A549 (cell line): ENCODE results near the gene HHIPL2. TPM values are rescaled to one million over a fixed set of nuclear protein-coding genes. Genes with fewer than 3 reads are reported as not detected.
A peak's percentile ranks its signal among the peaks of the same experiment; 100 is the strongest.

Experiments used
- ATAC-seq, 2 experiments: fragments of 200-7000 bp in 1 of 2; fragments of >200 bp in 1 of 2; cut with Nextera tagmentation in 1 of 2; cut with Tn5 transposase in 1 of 2; 3 replicates each; pipeline versions ENCODE4 v1.8.0 to v1.9.1; 2018 to 2020; ENCODE audit warnings: mild to moderate bottlenecking in 1 of 2, moderate library complexity in 1 of 2
- CTCF ChIA-PET: fragments of 300-600 bp; sonication (Branson Sonifier 250); formaldehyde crosslinking; extraction: SDS; loops from one replicate; lab custom pipeline; 2021; ENCODE audit warnings: antibody characterized with exemption, inconsistent platforms; lab: Yijun Ruan, JAX
- POLR2A ChIA-PET: fragments of 350-600 bp; formaldehyde crosslinking; extraction: SDS; loops from one replicate; lab custom pipeline; 2021; ENCODE audit warnings: antibody characterized with exemption, inconsistent platforms; lab: Yijun Ruan, JAX
- DNase-seq, 2 experiments: peaks; one replicate each; pipeline versions ENCODE4 v3.0.0 to v3.0.0-alpha.2; 2011 to 2016; ENCODE audit warnings: low read depth in 1 of 2, low spot score in 1 of 2
- FAIRE-seq: peaks from 2 replicates; lab custom pipeline; 2011; peaks lifted over from hg19 to GRCh38; lab: Jason Lieb, UNC
- H3K27ac ChIP-seq, 2 experiments: fragments of >200 bp; sonication (Bioruptor Twin); formaldehyde crosslinking; 3 replicates each; pipeline ENCODE4 v1.5.1; 2016 to 2017
- H3K4me1 ChIP-seq: fragments of >200 bp; sonication (Bioruptor Twin); formaldehyde crosslinking; 3 replicates; pipeline ENCODE4 v1.6.1; 2016
- H3K4me2 ChIP-seq: fragments of >200 bp; sonication (Bioruptor Twin); formaldehyde crosslinking; 3 replicates; pipeline ENCODE4 v1.6.1; 2016
- H3K4me3 ChIP-seq: fragments of >200 bp; sonication (Bioruptor Twin); formaldehyde crosslinking; 3 replicates; pipeline ENCODE4 v1.5.1; 2016
- H3K9me3 ChIP-seq: fragments of >200 bp; sonication (Bioruptor Twin); formaldehyde crosslinking; 3 replicates; pipeline ENCODE4 v1.6.1; 2016
- BHLHE40 ChIP-seq: IDR thresholded peaks from 2 replicates; pipeline ENCODE4 v1.6.1; 2012; ENCODE audit warnings: low read depth, low read length, inconsistent platforms
- CBX2 ChIP-seq: fragments of 200-600 bp; sonication (generic); IDR thresholded peaks from 2 replicates; pipeline ENCODE4 v1.6.1; 2016; ENCODE audit warnings: low read depth, mild to moderate bottlenecking, borderline replicate concordance
- CBX8 ChIP-seq: fragments of 200-600 bp; sonication (generic); IDR thresholded peaks from 2 replicates; pipeline ENCODE4 v1.6.1; 2016
- CHD2 ChIP-seq: fragments of 150-350 bp; IDR thresholded peaks from 2 replicates; pipeline ENCODE4 v1.6.1; 2014; ENCODE audit warnings: low read length; ENCODE audit not compliant: partially characterized antibody
- CHD4 ChIP-seq: fragments of 200-600 bp; sonication (generic); IDR thresholded peaks from 2 replicates; pipeline ENCODE4 v1.6.1; 2016; ENCODE audit warnings: antibody characterized with exemption, mild to moderate bottlenecking, borderline replicate concordance
- EHF ChIP-seq: fragments of 250-450 bp; sonication (Bioruptor Pico); IDR thresholded peaks from 2 replicates; pipeline ENCODE4 v1.5.0; 2020; ENCODE audit warnings: mild to moderate bottlenecking
- EHMT2 ChIP-seq: fragments of 200-600 bp; sonication (generic); IDR thresholded peaks from 2 replicates; pipeline ENCODE4 v1.6.1; 2016; ENCODE audit warnings: antibody characterized with exemption, low read depth, mild to moderate bottlenecking, moderate library complexity
- EP300 ChIP-seq, 2 experiments: fragments of >200 bp; sonication (Bioruptor Twin); formaldehyde crosslinking; IDR thresholded peaks; 2 replicates in 1 of 2; 3 replicates in 1 of 2; pipeline ENCODE4 v1.6.1; 2016 to 2017
- ESRRA ChIP-seq: fragments of 150-350 bp; IDR thresholded peaks from 2 replicates; pipeline ENCODE4 v1.6.1; 2014; ENCODE audit warnings: mild to moderate bottlenecking, low read length, borderline replicate concordance
- HEYL ChIP-seq: fragments of 250-450 bp; sonication (Bioruptor Pico); IDR thresholded peaks from 2 replicates; pipeline ENCODE4 v1.8.0; 2021; ENCODE audit warnings: mild to moderate bottlenecking, moderate library complexity
- HOXB13 ChIP-seq: fragments of 250-450 bp; sonication (Bioruptor Pico); IDR thresholded peaks from 2 replicates; pipeline ENCODE4 v1.5.0; 2020; ENCODE audit warnings: low read depth, mild to moderate bottlenecking, moderate library complexity
- JUN ChIP-seq, 2 experiments: fragments of >200 bp; sonication (Bioruptor Twin); formaldehyde crosslinking; IDR thresholded peaks; 2 replicates in 1 of 2; 3 replicates in 1 of 2; pipeline ENCODE4 v1.6.1; 2016 to 2017
- JUNB ChIP-seq: fragments of >200 bp; sonication (Bioruptor Twin); formaldehyde crosslinking; IDR thresholded peaks from 2 replicates; pipeline ENCODE4 v1.6.1; 2016
- MAFK ChIP-seq: fragments of 450-650 bp; IDR thresholded peaks from 2 replicates; pipeline ENCODE4 v1.6.1; 2014; ENCODE audit not compliant: partially characterized antibody
- POLR2A ChIP-seq: IDR thresholded peaks from 2 replicates; pipeline ENCODE4 v1.6.1; 2012; ENCODE audit warnings: mild to moderate bottlenecking, low read length
- SMC3 ChIP-seq: fragments of >200 bp; sonication (Bioruptor Twin); formaldehyde crosslinking; IDR thresholded peaks from 3 replicates; pipeline ENCODE4 v1.6.1; 2018; ENCODE audit warnings: inconsistent platforms
- SREBF2 ChIP-seq: fragments of 450-650 bp; IDR thresholded peaks from 2 replicates; pipeline ENCODE4 v1.6.1; 2014; ENCODE audit warnings: mild to moderate bottlenecking, moderate library complexity
- USF2 ChIP-seq: fragments of 450-650 bp; IDR thresholded peaks from 2 replicates; pipeline ENCODE4 v1.6.1; 2014; ENCODE audit warnings: antibody characterized with exemption
- ZNF302 ChIP-seq: fragments of 250-450 bp; sonication (Bioruptor Pico); IDR thresholded peaks from 2 replicates; pipeline ENCODE4 v1.9.0; 2021; ENCODE audit warnings: inconsistent platforms, mild to moderate bottlenecking, moderate library complexity
- WGBS: methylation state at CpG from one replicate; pipeline ENCODE4 v1.1.6; 2017; ENCODE audit errors: missing lambda C conversion rate; 5-methylcytosine and 5-hydroxymethylcytosine counted together
- polyA plus RNA-seq, 4 experiments: library from polyadenylated mRNA; depleted of rRNA in 3 of 4; stranded (reverse); fragments of >200 nt; fragmentation: RNase III in 1 of 4; extraction: RNeasy Plus Mini Kit Qiagen cat#74134 plus additional on column Dnase treatment in 1 of 4; gene quantifications; 2 replicates in 3 of 4; 3 replicates in 1 of 4; pipeline ENCODE4 v1.2.3, GENCODE V29; 2011 to 2017

Gene HHIPL2
- polyA plus RNA-seq, 2 of the 4 experiments (the other 2 are of a cell fraction): 16.6 to 19.6 TPM

GRCh38 chr1:222555992-222556615, 8.2 kb upstream of the HHIPL2 start:
- WGBS: 78% methylated on average over 2 of the region's 2 CpGs
- Histone ChIP-seq H3K4me3 (no peak overlapping the region), H3K9me3 (no peaks in the 10 kb centered on the region), H3K4me2 (no peak overlapping the region), H3K4me1 (no peaks in the 10 kb centered on the region), H3K27ac (no peak overlapping the region)
- TF ChIP-seq HOXB13: no peak
- FAIRE-seq (no peak), DNase-seq (no peak), ATAC-seq (no peak; a peak in 1 of 6 replicates)
- ChIA-PET POLR2A (no interaction called here), CTCF (interaction anchor here (0.8 to 1.2 kb wide), 3 partner anchors 9 to 91 kb away, joined by 3 to 4 read pairs (median 4); no protein-coding TSS in a partner anchor)

DNA sequence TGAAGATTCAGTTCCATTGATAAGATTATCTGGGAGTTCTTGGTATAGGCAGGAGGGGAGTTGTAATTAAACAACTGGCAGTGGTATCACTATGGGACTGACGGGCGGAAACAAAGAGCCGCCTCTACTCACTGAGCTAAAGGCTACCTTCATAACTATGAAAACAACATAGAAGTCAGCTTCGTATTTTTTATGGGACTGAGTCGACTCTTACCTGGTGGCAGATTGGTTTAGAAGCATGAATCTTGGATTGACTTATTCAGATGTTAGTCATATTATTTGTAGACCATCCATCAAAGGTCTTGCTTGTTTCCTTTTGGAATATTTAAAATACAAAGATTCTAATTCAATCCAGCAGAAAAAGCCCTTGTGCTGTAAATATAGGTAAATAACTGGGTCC, 6.3 kb upstream of the HHIPL2 start:
- POLR2A ChIA-PET: no interaction called here
- ATAC-seq: no peak

GRCh38 chr1:222552882-222553281, 5.0 kb upstream of the HHIPL2 start:
- Histone ChIP-seq H3K27ac (no peak overlapping the region), H3K4me1 (peaks cover 8% of the 10 kb centered on the region), H3K9me3 (no peaks in the 10 kb centered on the region), H3K4me3 (no peak overlapping the region), H3K4me2 (no peak overlapping the region)
- no peak for FAIRE-seq
- TF ChIP-seq BHLHE40 (no peak), JUN (IDR thresholded peaks at IDR 0.05) (no peak), EHMT2 (no peak), JUNB (no peak), CHD2 (no peak), USF2 (no peak), SMC3 (no peak), CHD4 (no peak), EHF (no peak), MAFK (no peak)
- 87% methylated on average over 5 of the region's 5 CpGs for WGBS
- DNase-seq: no peak
- ATAC-seq: no peak
- ChIA-PET CTCF (interaction anchor here (1.0 kb wide), 1 partner anchor 98 kb away, joined by 3 read pairs; no protein-coding TSS in a partner anchor), POLR2A (interaction anchor here (0.9 kb wide), 1 partner anchor 8 kb away, joined by 3 read pairs; no protein-coding TSS in a partner anchor)

More for the DNA sequence above, 6.3 kb upstream of the HHIPL2 start:
- Histone ChIP-seq H3K9me3 (no peaks in the 10 kb centered on the region), H3K27ac (no peak overlapping the region), H3K4me3 (no peak overlapping the region), H3K4me1 (no peaks in the 10 kb centered on the region), H3K4me2 (no peak overlapping the region)
- no peak for TF ChIP-seq HEYL (CRISPR knock-in tag)
- no peak for TF ChIP-seq POLR2A
- no peak for TF ChIP-seq SMC3
- no peak for TF ChIP-seq JUN (IDR thresholded peaks at IDR 0.05)
- TF ChIP-seq EP300 (IDR thresholded peaks at IDR 0.05): no peak
- no peak for TF ChIP-seq CBX8
- no peak for TF ChIP-seq CBX2
- no peak for TF ChIP-seq SREBF2
- TF ChIP-seq ESRRA: no peak
- no peak for TF ChIP-seq ZNF302 (CRISPR knock-in tag)
- no peak for TF ChIP-seq CHD2
- DNase-seq: no peak
- 92% methylated on average over 5 of the region's 5 CpGs for WGBS
- CTCF ChIA-PET: no interaction called here
- peak; percentile 56 for FAIRE-seq

DNA sequence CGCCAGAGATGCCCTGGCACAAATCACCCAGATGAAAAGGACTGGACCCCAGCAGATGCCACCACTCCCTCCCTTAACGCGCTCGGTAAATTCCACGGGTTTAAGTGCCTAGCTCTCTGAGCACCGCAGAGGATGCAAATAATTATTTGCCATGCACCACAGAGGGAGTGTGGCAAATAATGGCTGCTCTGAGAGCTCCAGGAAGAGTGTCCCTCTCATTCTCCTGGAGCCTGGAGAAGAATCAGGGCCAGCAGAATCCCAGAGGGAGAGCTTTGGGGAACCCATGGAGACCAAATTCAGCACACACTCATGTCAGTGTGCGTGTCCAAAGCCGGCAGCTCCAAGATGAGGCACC, 667 bp downstream of the HHIPL2 start:
- H3K27ac ChIP-seq: peak overlapping the region; percentile 86 to 88
- peak overlapping the region; percentile 89 for H3K4me2 ChIP-seq
- no peak for FAIRE-seq
- H3K4me3 ChIP-seq: peak overlapping the region; percentile 45
- TF ChIP-seq ZNF302 (CRISPR knock-in tag) (no peak), JUN (IDR thresholded peaks at IDR 0.05) (0 out of 5 replicates have a peak, but pooled peaks of 1 of the 2 experiments have one; percentile 12)
- POLR2A ChIA-PET: interaction anchor here (0.6 to 1.1 kb wide), 5 partner anchors 42 to 1814 kb away, joined by 3 to 8 read pairs (median 3); partner anchors contain the start of gene TAF1A
- H3K9me3 ChIP-seq: no peaks in the 10 kb centered on the region
- 11% methylated on average over 8 of the region's 8 CpGs for WGBS
- CTCF ChIA-PET: interaction anchor here (0.9 to 1.4 kb wide), 6 partner anchors 9 to 144 kb away, joined by 3 to 8 read pairs (median 4); no protein-coding TSS in a partner anchor
- no peak for DNase-seq
- H3K4me1 ChIP-seq: peaks cover 37% of the 10 kb centered on the region
- ATAC-seq: peak; percentile 60 to 64
